Uterus (tissue), 2 donors: Measurements from ENCODE around the gene KDM6A.
A peak's percentile ranks its signal among the peaks of the same experiment; 100 is the strongest.

Source experiments
- POLR2A ChIP-seq, 2 donors: fragments of 450-650 bp; IDR thresholded peaks; one replicate each; pipeline ENCODE4 v1.6.1; 2016; ENCODE audit warnings: antibody characterized with exemption in 2 of 2, mild to moderate bottlenecking in 1 of 2, moderate library complexity in 1 of 2
- TF ChIP-seq, protein P1 (sequence below), 4 experiments: fragments of 200-600 bp in 2 of 4; fragments of 450-650 bp in 2 of 4; sonication (generic) in 2 of 4; IDR thresholded peaks; one replicate each; pipeline ENCODE4 v1.5.1; 2016 to 2019; ENCODE audit warnings: antibody characterized with exemption in 4 of 4, mild to moderate bottlenecking in 2 of 4, moderate library complexity in 1 of 4

DNA sequence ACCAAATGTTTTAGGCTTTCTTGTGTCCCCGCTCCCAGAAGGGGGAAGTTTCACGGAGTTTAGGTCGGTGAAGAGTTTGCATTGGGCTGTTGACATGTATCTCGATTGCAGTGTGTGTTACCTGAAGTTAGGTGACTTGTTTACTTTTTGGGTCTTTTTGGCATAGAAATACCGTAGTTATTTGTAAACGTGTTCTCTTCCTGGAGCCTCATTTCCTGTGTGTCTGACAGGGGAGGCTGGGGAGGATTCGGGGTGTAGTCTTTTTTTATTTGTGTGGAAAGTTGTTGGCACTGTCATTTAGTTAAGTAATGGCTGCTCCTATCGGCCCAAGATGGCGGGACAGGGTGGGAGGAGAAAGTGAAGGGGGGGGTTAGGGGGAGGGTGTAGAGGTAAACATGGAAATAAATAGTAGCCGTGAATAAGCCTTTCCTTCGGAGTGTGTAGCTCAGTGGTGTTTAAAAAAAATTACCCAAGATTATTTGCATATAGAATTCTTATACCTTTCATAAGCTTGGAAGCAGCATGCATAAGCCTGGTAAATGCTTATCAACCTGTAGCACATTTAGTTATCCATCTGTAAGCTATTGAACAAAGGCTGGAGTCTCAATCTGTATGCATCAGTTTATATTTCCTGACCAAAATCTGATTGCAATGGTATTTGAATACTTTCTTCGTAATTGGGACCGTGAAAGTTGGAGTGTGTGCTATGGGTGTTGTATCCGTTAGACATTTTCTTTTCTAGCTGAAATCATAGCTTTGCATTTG, 1.6 kb downstream of the KDM6A start:
- TF ChIP-seq POLR2A (IDR thresholded peaks at IDR 0.05): no peak
- TF ChIP-seq, protein P1, sequence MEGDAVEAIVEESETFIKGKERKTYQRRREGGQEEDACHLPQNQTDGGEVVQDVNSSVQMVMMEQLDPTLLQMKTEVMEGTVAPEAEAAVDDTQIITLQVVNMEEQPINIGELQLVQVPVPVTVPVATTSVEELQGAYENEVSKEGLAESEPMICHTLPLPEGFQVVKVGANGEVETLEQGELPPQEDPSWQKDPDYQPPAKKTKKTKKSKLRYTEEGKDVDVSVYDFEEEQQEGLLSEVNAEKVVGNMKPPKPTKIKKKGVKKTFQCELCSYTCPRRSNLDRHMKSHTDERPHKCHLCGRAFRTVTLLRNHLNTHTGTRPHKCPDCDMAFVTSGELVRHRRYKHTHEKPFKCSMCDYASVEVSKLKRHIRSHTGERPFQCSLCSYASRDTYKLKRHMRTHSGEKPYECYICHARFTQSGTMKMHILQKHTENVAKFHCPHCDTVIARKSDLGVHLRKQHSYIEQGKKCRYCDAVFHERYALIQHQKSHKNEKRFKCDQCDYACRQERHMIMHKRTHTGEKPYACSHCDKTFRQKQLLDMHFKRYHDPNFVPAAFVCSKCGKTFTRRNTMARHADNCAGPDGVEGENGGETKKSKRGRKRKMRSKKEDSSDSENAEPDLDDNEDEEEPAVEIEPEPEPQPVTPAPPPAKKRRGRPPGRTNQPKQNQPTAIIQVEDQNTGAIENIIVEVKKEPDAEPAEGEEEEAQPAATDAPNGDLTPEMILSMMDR (IDR thresholded peaks at IDR 0.05): peak in 1 of 4 experiments; percentile 9
